T-helper 1 cell treated with Interleukin-12 subunit alpha and Interleukin-12 subunit beta and Interleukin-4 antibody, amounts not matched to agents 30 μg/mL and 1 μg/mL, for 36 hours (primary cell): ENCODE measurements around the gene TLE3.

Source experiments
- H3K27ac Mint-ChIP-seq: one replicate; pipeline ENCODE4 v1.8.0; 2021; ENCODE audit warnings: mild to moderate bottlenecking, mixed read lengths
- H3K27me3 Mint-ChIP-seq: one replicate; pipeline ENCODE4 v1.8.0; 2021; ENCODE audit warnings: low read depth, mixed read lengths
- H3K36me3 Mint-ChIP-seq: one replicate; pipeline ENCODE4 v1.8.0; 2021; ENCODE audit warnings: low read depth, mixed read lengths
- H3K4me1 Mint-ChIP-seq: one replicate; pipeline ENCODE4 v1.8.0; 2021; ENCODE audit warnings: low read depth, mixed read lengths
- H3K4me3 Mint-ChIP-seq: one replicate; pipeline ENCODE4 v1.8.0; 2021; ENCODE audit warnings: mild to moderate bottlenecking, moderate library complexity, mixed read lengths
- H3K9me3 Mint-ChIP-seq: one replicate; pipeline ENCODE4 v1.8.0; 2021; ENCODE audit warnings: mixed read lengths

TLE3 gene

GRCh38 chr15:70051948-70052633, 45.6 kb downstream of the TLE3 start:
- no peaks in the 10 kb centered on the region for H3K27me3 Mint-ChIP-seq
- H3K4me3 Mint-ChIP-seq = no peak overlapping the region
- H3K36me3 Mint-ChIP-seq = peaks cover 30% of the 10 kb centered on the region
- H3K9me3 Mint-ChIP-seq = no peaks in the 10 kb centered on the region
- H3K27ac Mint-ChIP-seq = no peak overlapping the region
- H3K4me1 Mint-ChIP-seq = no peaks in the 10 kb centered on the region

- no peaks in the 10 kb centered on the region for H3K27me3 Mint-ChIP-seq
- H3K27ac Mint-ChIP-seq = no peak overlapping the region
- no peaks in the 10 kb centered on the region for H3K9me3 Mint-ChIP-seq
- no peak overlapping the region for H3K4me3 Mint-ChIP-seq
- H3K4me1 Mint-ChIP-seq = no peaks in the 10 kb centered on the region
- H3K36me3 Mint-ChIP-seq = peaks cover 30% of the 10 kb centered on the region
Observed at GRCh38 chr15:70050970-70051369, 46.7 kb downstream of the TLE3 start.

GRCh38 chr15:70050441-70050840, 47.3 kb downstream of the TLE3 start:
- H3K27me3 Mint-ChIP-seq = no peaks in the 10 kb centered on the region
- H3K36me3 Mint-ChIP-seq = peaks cover 27% of the 10 kb centered on the region
- no peaks in the 10 kb centered on the region for H3K9me3 Mint-ChIP-seq
- H3K4me3 Mint-ChIP-seq = no peak overlapping the region
- H3K4me1 Mint-ChIP-seq = no peaks in the 10 kb centered on the region
- H3K27ac Mint-ChIP-seq = no peak overlapping the region

GRCh38 chr15:70049701-70050301, 47.9 kb downstream of the TLE3 start:
- no peak overlapping the region for H3K27ac Mint-ChIP-seq

GRCh38 chr15:70048578-70049514, 48.9 kb downstream of the TLE3 start:
- Mint-ChIP-seq H3K4me3 (no peak overlapping the region), H3K27ac (no peak overlapping the region), H3K9me3 (no peaks in the 10 kb centered on the region), H3K36me3 (peaks cover 24% of the 10 kb centered on the region), H3K4me1 (no peaks in the 10 kb centered on the region), H3K27me3 (no peaks in the 10 kb centered on the region)

More at GRCh38 chr15:70049701-70050301, 47.9 kb downstream of the TLE3 start:
- H3K27me3 Mint-ChIP-seq = no peaks in the 10 kb centered on the region
- H3K4me1 Mint-ChIP-seq = no peaks in the 10 kb centered on the region
- H3K36me3 Mint-ChIP-seq = peaks cover 24% of the 10 kb centered on the region
- no peak overlapping the region for H3K4me3 Mint-ChIP-seq
- H3K9me3 Mint-ChIP-seq = no peaks in the 10 kb centered on the region

GRCh38 chr15:70048198-70048565, 49.5 kb downstream of the TLE3 start:
- H3K9me3 Mint-ChIP-seq = no peaks in the 10 kb centered on the region
- no peaks in the 10 kb centered on the region for H3K27me3 Mint-ChIP-seq
- no peak overlapping the region for H3K4me3 Mint-ChIP-seq
- H3K36me3 Mint-ChIP-seq = peaks cover 24% of the 10 kb centered on the region
- no peak overlapping the region for H3K27ac Mint-ChIP-seq
- H3K4me1 Mint-ChIP-seq = no peaks in the 10 kb centered on the region

- no peaks in the 10 kb centered on the region for H3K4me1 Mint-ChIP-seq
- no peak overlapping the region for H3K27ac Mint-ChIP-seq
- no peak overlapping the region for H3K4me3 Mint-ChIP-seq
- no peaks in the 10 kb centered on the region for H3K27me3 Mint-ChIP-seq
- peaks cover 20% of the 10 kb centered on the region for H3K36me3 Mint-ChIP-seq
- H3K9me3 Mint-ChIP-seq = no peaks in the 10 kb centered on the region
Observed at GRCh38 chr15:70047386-70048197, 50.1 kb downstream of the TLE3 start.

- Mint-ChIP-seq H3K4me1 (no peaks in the 10 kb centered on the region), H3K4me3 (no peak overlapping the region), H3K27me3 (no peaks in the 10 kb centered on the region), H3K36me3 (peaks cover 21% of the 10 kb centered on the region), H3K9me3 (no peaks in the 10 kb centered on the region), H3K27ac (no peak overlapping the region)
Observed at GRCh38 chr15:70046679-70047369, 50.9 kb downstream of the TLE3 start.

- H3K4me3 Mint-ChIP-seq = no peak overlapping the region
- no peaks in the 10 kb centered on the region for H3K9me3 Mint-ChIP-seq
- peaks cover 10% of the 10 kb centered on the region for H3K36me3 Mint-ChIP-seq
- no peaks in the 10 kb centered on the region for H3K27me3 Mint-ChIP-seq
- H3K27ac Mint-ChIP-seq = no peak overlapping the region
- H3K4me1 Mint-ChIP-seq = no peaks in the 10 kb centered on the region
Observed at GRCh38 chr15:70045045-70045444, 52.7 kb downstream of the TLE3 start.

- H3K27me3 Mint-ChIP-seq = no peaks in the 10 kb centered on the region
- no peaks in the 10 kb centered on the region for H3K4me1 Mint-ChIP-seq
- no peaks in the 10 kb centered on the region for H3K9me3 Mint-ChIP-seq
- no peak overlapping the region for H3K4me3 Mint-ChIP-seq
- no peak overlapping the region for H3K27ac Mint-ChIP-seq
- peaks cover 8% of the 10 kb centered on the region for H3K36me3 Mint-ChIP-seq
Observed at GRCh38 chr15:70044168-70044567, 53.5 kb downstream of the TLE3 start.

GRCh38 chr15:70043590-70043989, 54.1 kb downstream of the TLE3 start:
- Mint-ChIP-seq H3K4me3 (no peak overlapping the region), H3K9me3 (no peaks in the 10 kb centered on the region), H3K4me1 (no peaks in the 10 kb centered on the region), H3K27ac (no peak overlapping the region), H3K27me3 (peaks cover under 1% of the 10 kb centered on the region), H3K36me3 (peaks cover 8% of the 10 kb centered on the region)

GRCh38 chr15:70042553-70043214, 55.0 kb downstream of the TLE3 start:
- Mint-ChIP-seq H3K4me3 (no peak overlapping the region), H3K27me3 (peaks cover 4% of the 10 kb centered on the region), H3K36me3 (peaks cover 8% of the 10 kb centered on the region), H3K27ac (no peak overlapping the region), H3K9me3 (no peaks in the 10 kb centered on the region), H3K4me1 (no peaks in the 10 kb centered on the region)

- Mint-ChIP-seq H3K36me3 (peaks cover 8% of the 10 kb centered on the region), H3K4me1 (no peaks in the 10 kb centered on the region), H3K27ac (no peak overlapping the region), H3K4me3 (no peak overlapping the region), H3K9me3 (no peaks in the 10 kb centered on the region), H3K27me3 (peaks cover 8% of the 10 kb centered on the region)
Observed at GRCh38 chr15:70039917-70040316, 57.8 kb downstream of the TLE3 start.
